Endothelial cell of umbilical vein (primary cell): ENCODE data around the gene KAZN. TPM values are rescaled to one million over a fixed set of nuclear protein-coding genes. Genes with fewer than 3 reads are reported as not detected.

Experiments
- BruUV-seq: library from RNA; stranded (reverse); fragments of 400-500 nt; replicated peaks from 2 replicates; lab custom pipeline; 2021; lab: Mats Ljungman, UMichigan
- CTCF ChIA-PET: fragments of 300-600, 350-600 bp; sonication (Branson Sonifier 250); formaldehyde crosslinking; loops from one replicate; lab custom pipeline; 2021; ENCODE audit warnings: antibody characterized with exemption, inconsistent platforms; lab: Charles Lee
- POLR2A ChIA-PET: fragments of 300-600, 350-600 bp; sonication (Branson Sonifier 250); formaldehyde crosslinking; loops from one replicate; lab custom pipeline; 2021; ENCODE audit warnings: antibody characterized with exemption, inconsistent platforms; lab: Charles Lee
- DNase-seq: peaks from one replicate; pipeline ENCODE4 v3.0.0-alpha.2; 2011; ENCODE audit warnings: low read depth, low spot score
- FAIRE-seq: peaks from 2 replicates; lab custom pipeline; 2011; peaks lifted over from hg19 to GRCh38; lab: Jason Lieb, UNC
- H2AFZ ChIP-seq: 2 replicates; pipeline ENCODE4 v1.6.0; 2012; ENCODE audit warnings: low read depth, low read length, control low read depth, inconsistent platforms
- H3K27ac ChIP-seq: 2 replicates; pipeline ENCODE4 v1.5.1; 2011; ENCODE audit warnings: low read depth, mild to moderate bottlenecking, control low read depth, low read length, moderate library complexity; ENCODE audit not compliant: insufficient read depth
- H3K27me3 ChIP-seq, 2 experiments: 2 replicates each; pipeline versions ENCODE4 v1.6.0 to v1.6.1; 2011; ENCODE audit warnings: low read length in 2 of 2, mixed read lengths in 1 of 2; ENCODE audit not compliant: control insufficient read depth in 2 of 2, insufficient read depth in 2 of 2
- H3K36me3 ChIP-seq, 2 experiments: 2 replicates in 1 of 2; 3 replicates in 1 of 2; pipeline ENCODE4 v1.5.1; 2011; ENCODE audit warnings: low read length in 2 of 2, mild to moderate bottlenecking in 1 of 2, moderate library complexity in 1 of 2; ENCODE audit not compliant: control insufficient read depth in 2 of 2, insufficient read depth in 2 of 2; ENCODE audit errors: extremely low read depth in 1 of 2
- H3K4me1 ChIP-seq: 3 replicates; pipeline ENCODE4 v1.5.1; 2011; ENCODE audit warnings: mild to moderate bottlenecking, low read length; ENCODE audit not compliant: control insufficient read depth, insufficient read depth; ENCODE audit errors: extremely low read depth
- H3K4me2 ChIP-seq: 2 replicates; pipeline ENCODE4 v1.6.1; 2011; ENCODE audit warnings: low read length, control low read depth, mixed read lengths; ENCODE audit not compliant: insufficient read depth
- H3K4me3 ChIP-seq, 3 experiments: fragments of 200-600 bp in 1 of 3; sonication (generic), shearing (Covaris generic) in 1 of 3; replicated peaks in 1 of 3; 2 replicates each; pipeline ENCODE4 v1.5.1; 2011 to 2016; ENCODE audit warnings: control low read depth in 3 of 3, low read length in 3 of 3, mild to moderate bottlenecking in 2 of 3, inconsistent platforms in 1 of 3, low read depth in 1 of 3, moderate library complexity in 1 of 3; ENCODE audit not compliant: insufficient read depth in 1 of 3
- H3K79me2 ChIP-seq: 2 replicates; pipeline ENCODE4 v1.6.0; 2012; ENCODE audit warnings: low read length, inconsistent platforms; ENCODE audit not compliant: control insufficient read depth, insufficient read depth
- H3K9ac ChIP-seq: replicated peaks from 2 replicates; pipeline ENCODE3; 2011; ENCODE audit warnings: low read length, control low read depth; ENCODE audit not compliant: insufficient read depth; ENCODE audit errors: extremely low read depth
- H3K9me1 ChIP-seq: replicated peaks from 3 replicates; pipeline ENCODE4 v1.6.0; 2011; ENCODE audit warnings: mild to moderate bottlenecking, low read length; ENCODE audit not compliant: control insufficient read depth, insufficient read depth; ENCODE audit errors: extremely low read depth
- H3K9me3 ChIP-seq: replicated peaks from 2 replicates; pipeline ENCODE4 v1.5.1; 2012; ENCODE audit warnings: low read length, inconsistent platforms; ENCODE audit not compliant: control insufficient read depth, insufficient read depth
- H4K20me1 ChIP-seq: replicated peaks from 2 replicates; pipeline ENCODE3; 2011; ENCODE audit warnings: mild to moderate bottlenecking, low read length; ENCODE audit not compliant: control insufficient read depth, insufficient read depth; ENCODE audit errors: extremely low read depth
- EZH2 ChIP-seq: IDR thresholded peaks from 2 replicates; pipeline ENCODE4 v1.6.1; 2012; ENCODE audit warnings: borderline replicate concordance, low read depth, mild to moderate bottlenecking, moderate library complexity, low read length, inconsistent platforms; ENCODE audit not compliant: severe bottlenecking
- FOS ChIP-seq: IDR thresholded peaks from 2 replicates; pipeline ENCODE4 v1.6.1; 2011; ENCODE audit warnings: mild to moderate bottlenecking, low read length, moderate library complexity, borderline replicate concordance; ENCODE audit not compliant: insufficient read depth
- GATA2 ChIP-seq: IDR thresholded peaks from 2 replicates; pipeline ENCODE4 v1.7.0; 2011; ENCODE audit warnings: low read depth, mild to moderate bottlenecking, moderate library complexity, mixed read lengths, low read length; ENCODE audit not compliant: insufficient read length, insufficient read depth
- JUN ChIP-seq: IDR thresholded peaks from 2 replicates; pipeline ENCODE4 v1.6.1; 2011; ENCODE audit warnings: borderline replicate concordance, low read depth; ENCODE audit not compliant: insufficient read length, insufficient read depth
- MYC ChIP-seq: IDR thresholded peaks from one replicate; pipeline ENCODE4 v1.6.1; 2011; ENCODE audit warnings: mild to moderate bottlenecking, low read depth, low read length
- POLR2A ChIP-seq: IDR thresholded peaks from 2 replicates; pipeline ENCODE4 v1.6.1; 2012; ENCODE audit warnings: low read depth, mild to moderate bottlenecking, control low read depth, low read length
- POLR2AphosphoS5 ChIP-seq: IDR thresholded peaks from 2 replicates; pipeline ENCODE4 v1.6.1; 2012; ENCODE audit warnings: low read depth, mild to moderate bottlenecking, control low read depth, low read length, moderate library complexity; ENCODE audit not compliant: insufficient read depth
- dilution Hi-C: fragments of 300-500 bp; cut with MboI; formaldehyde crosslinking; loops from one replicate; pipeline ENCODE4 v1.15.0; 2019; ENCODE audit warnings: low sequenced_read_pairs; ENCODE audit not compliant: extremely low pct_ligation_motif_present
- intact Hi-C: fragments of 100-400 bp; cut with micrococcal nuclease; formaldehyde crosslinking; loops from one replicate; pipeline ENCODE4 v1.10.0; 2022
- polyA plus RNA-seq, 4 experiments: library from polyadenylated mRNA; depleted of rRNA in 3 of 4; stranded (reverse) in 3 of 4; unstranded in 1 of 4; fragments of >200 nt; gene quantifications; 2 replicates each; pipeline versions ENCODE4 v1.2.1 to v1.2.3, GENCODE V29; 2011 to 2012; ENCODE audit warnings: missing spikeins in 1 of 4
- total RNA-seq: library from RNA; stranded (reverse); gene quantifications from 2 replicates; pipeline ENCODE4 v1.2.3, GENCODE V29; 2021
- TF ChIP-seq, protein P1 (sequence below): IDR thresholded peaks from 2 replicates; pipeline ENCODE4 v1.6.1; 2011; ENCODE audit not compliant: insufficient read depth, insufficient read length
- TF ChIP-seq, protein P2 (sequence below), 2 donors: IDR thresholded peaks; 1 replicate in 1 of 2; 2 replicates in 1 of 2; pipeline ENCODE4 v1.5.1; 2011; ENCODE audit warnings: low read length in 2 of 2, mild to moderate bottlenecking in 2 of 2, moderate library complexity in 2 of 2, control low read depth in 1 of 2, inconsistent platforms in 1 of 2, low read depth in 1 of 2; ENCODE audit not compliant: insufficient read depth in 1 of 2; ENCODE audit errors: extremely low read depth in 1 of 2

The KAZN gene
- total and polyA plus RNA-seq, 2 donors (not counting 3 experiments of a cell fraction or from before 2014, with no cell fraction given), result 1.6 to 5.8 TPM

DNA sequence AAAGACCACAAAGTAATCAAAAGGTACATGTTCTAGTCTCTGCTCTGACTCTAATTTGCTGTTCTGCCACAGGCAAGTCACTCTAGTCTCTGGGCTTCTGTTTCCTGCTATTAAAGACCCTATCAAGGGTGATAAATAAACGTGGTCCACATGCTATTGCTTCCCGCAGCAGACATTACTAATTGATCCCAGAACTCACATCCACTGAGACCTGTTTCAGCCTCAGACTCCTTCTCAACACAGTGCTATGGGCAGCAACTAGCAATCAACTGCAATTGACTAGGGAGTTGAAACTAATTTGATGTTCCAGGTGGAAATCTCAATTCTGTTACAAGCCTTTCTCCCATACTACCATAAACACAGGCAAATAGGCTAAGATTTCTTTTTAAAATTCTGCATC, 150.5 kb downstream of the KAZN start:
- Histone ChIP-seq H3K9me3 (peaks cover 6% of the 10 kb centered on the region), H2AFZ (no peak overlapping the region), H3K4me3 (no peak overlapping the region), H3K9ac (no peak overlapping the region), H3K79me2 (no peaks in the 10 kb centered on the region), H3K4me1 (no peaks in the 10 kb centered on the region), H3K9me1 (no peaks in the 10 kb centered on the region), H3K4me2 (no peak overlapping the region), H3K27ac (no peak overlapping the region), H3K36me3 (no peaks in the 10 kb centered on the region), H4K20me1 (no peaks in the 10 kb centered on the region), H3K27me3 (no peaks in the 10 kb centered on the region)
- intact Hi-C loops, result no loop called here
- CTCF ChIA-PET, result no interaction called here
- POLR2A ChIA-PET, result no interaction called here
- no peak for DNase-seq
- no TSS peak for BruUV-seq
- FAIRE-seq, result no peak
- TF ChIP-seq JUN (no peak), MYC (no peak), POLR2A (no peak), FOS (no peak), GATA2 (no peak), EZH2 (no peak), POLR2AphosphoS5 (no peak)
- TF ChIP-seq, protein P1, sequence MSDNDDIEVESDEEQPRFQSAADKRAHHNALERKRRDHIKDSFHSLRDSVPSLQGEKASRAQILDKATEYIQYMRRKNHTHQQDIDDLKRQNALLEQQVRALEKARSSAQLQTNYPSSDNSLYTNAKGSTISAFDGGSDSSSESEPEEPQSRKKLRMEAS, result no peak
- TF ChIP-seq, protein P2, sequence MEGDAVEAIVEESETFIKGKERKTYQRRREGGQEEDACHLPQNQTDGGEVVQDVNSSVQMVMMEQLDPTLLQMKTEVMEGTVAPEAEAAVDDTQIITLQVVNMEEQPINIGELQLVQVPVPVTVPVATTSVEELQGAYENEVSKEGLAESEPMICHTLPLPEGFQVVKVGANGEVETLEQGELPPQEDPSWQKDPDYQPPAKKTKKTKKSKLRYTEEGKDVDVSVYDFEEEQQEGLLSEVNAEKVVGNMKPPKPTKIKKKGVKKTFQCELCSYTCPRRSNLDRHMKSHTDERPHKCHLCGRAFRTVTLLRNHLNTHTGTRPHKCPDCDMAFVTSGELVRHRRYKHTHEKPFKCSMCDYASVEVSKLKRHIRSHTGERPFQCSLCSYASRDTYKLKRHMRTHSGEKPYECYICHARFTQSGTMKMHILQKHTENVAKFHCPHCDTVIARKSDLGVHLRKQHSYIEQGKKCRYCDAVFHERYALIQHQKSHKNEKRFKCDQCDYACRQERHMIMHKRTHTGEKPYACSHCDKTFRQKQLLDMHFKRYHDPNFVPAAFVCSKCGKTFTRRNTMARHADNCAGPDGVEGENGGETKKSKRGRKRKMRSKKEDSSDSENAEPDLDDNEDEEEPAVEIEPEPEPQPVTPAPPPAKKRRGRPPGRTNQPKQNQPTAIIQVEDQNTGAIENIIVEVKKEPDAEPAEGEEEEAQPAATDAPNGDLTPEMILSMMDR (IDR thresholded peaks at IDR 0.05; ENCODE audit: extremely low read depth in 1 of 2, insufficient read depth in 1 of 2, low read depth in 1 of 2, low read length in 2 of 2), result no peak
- dilution Hi-C loops, result no loop called here
